ENCODE data around the gene NNAT.

Gene NNAT

DNA sequence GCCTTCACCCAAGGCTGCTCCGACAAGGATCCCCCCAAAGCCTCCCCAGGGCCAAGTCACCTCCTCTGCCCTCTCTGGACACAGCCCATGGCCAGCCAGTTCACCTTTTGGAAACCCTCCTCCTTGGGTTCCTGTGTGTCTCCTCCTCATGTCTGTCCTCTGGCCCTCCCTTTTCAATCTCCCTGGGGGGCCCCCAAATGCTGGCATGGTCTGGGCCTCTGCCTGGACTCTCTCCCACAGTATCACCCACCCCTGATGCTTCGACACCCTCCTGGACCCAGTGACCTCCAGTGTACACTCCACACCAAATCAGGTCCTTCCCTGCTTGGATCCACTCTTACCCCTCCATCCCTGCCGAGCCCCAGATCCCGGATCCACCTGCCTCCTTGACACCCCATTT, 46.7 kb upstream of the NNAT start:
- Histone ChIP-seq H3K27ac (ENCODE audit: low read length) (no peak overlapping the region), H2AFZ (ENCODE audit: low read depth, low read length) (no peak overlapping the region), H3K4me3 (ENCODE audit: low read depth in 1 of 2, low read length in 2 of 2) (no peak overlapping the region)

DNA sequence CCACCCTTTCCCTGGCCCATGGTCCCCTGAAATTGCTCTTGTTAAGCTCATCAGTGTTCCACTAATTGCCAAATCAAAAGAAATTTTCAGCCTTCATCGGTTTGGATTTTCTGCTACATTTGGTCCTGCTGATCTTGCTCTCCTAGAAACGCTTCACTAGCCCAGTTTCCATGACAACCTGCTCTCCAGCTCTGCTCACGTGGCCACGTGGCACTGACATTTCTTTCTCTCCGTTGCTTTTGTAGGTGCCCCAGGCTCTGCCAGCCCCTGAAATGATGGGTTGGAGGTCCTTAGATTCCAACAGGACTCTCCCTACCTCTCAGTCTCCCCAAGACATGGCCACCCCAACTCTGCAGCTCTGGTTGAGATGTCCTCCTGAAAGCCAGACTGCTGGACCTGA, 45.8 kb upstream of the NNAT start:
- Histone ChIP-seq H4K20me1 (ENCODE audit: insufficient read depth, low read length) (no peaks in the 10 kb centered on the region), H3K27ac (ENCODE audit: low read length) (no peak overlapping the region), H3K4me2 (ENCODE audit: insufficient read depth, low read length) (no peak overlapping the region), H3K9ac (ENCODE audit: low read depth, low read length) (no peak overlapping the region), H3K4me1 (ENCODE audit: insufficient read depth, low read length) (no peaks in the 10 kb centered on the region), H3K4me3 (ENCODE audit: low read depth in 1 of 2, low read length in 2 of 2) (no peak overlapping the region), H3K27me3 (ENCODE audit: insufficient read depth, low read length, poor library complexity) (peaks cover 5% of the 10 kb centered on the region), H3K79me2 (ENCODE audit: insufficient read depth, low read length) (no peaks in the 10 kb centered on the region), H2AFZ (ENCODE audit: low read depth, low read length) (no peak overlapping the region), H3K9me3 (ENCODE audit: insufficient read depth, low read length, severe bottlenecking) (no peaks in the 10 kb centered on the region), H3K36me3 (ENCODE audit: insufficient read depth, low read length) (no peaks in the 10 kb centered on the region)
- ATAC-seq (ENCODE audit: insufficient read depth, low read depth), result no peak
- DNase-seq, result no peak
- no peak for TF ChIP-seq EZH2 (IDR thresholded peaks at IDR 0.05; ENCODE audit: borderline replicate concordance, low read depth, low read length, severe bottlenecking)
- TF ChIP-seq, protein P1, sequence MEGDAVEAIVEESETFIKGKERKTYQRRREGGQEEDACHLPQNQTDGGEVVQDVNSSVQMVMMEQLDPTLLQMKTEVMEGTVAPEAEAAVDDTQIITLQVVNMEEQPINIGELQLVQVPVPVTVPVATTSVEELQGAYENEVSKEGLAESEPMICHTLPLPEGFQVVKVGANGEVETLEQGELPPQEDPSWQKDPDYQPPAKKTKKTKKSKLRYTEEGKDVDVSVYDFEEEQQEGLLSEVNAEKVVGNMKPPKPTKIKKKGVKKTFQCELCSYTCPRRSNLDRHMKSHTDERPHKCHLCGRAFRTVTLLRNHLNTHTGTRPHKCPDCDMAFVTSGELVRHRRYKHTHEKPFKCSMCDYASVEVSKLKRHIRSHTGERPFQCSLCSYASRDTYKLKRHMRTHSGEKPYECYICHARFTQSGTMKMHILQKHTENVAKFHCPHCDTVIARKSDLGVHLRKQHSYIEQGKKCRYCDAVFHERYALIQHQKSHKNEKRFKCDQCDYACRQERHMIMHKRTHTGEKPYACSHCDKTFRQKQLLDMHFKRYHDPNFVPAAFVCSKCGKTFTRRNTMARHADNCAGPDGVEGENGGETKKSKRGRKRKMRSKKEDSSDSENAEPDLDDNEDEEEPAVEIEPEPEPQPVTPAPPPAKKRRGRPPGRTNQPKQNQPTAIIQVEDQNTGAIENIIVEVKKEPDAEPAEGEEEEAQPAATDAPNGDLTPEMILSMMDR (IDR thresholded peaks at IDR 0.05; ENCODE audit: borderline replicate concordance, extremely low read depth, low read length, poor library complexity, severe bottlenecking), result no peak

More for the DNA sequence above, 46.7 kb upstream of the NNAT start:
- no peaks in the 10 kb centered on the region for H3K79me2 ChIP-seq (ENCODE audit: insufficient read depth, low read length)
- H3K9ac ChIP-seq (ENCODE audit: low read depth, low read length), result no peak overlapping the region
- no peak for DNase-seq
- TF ChIP-seq EZH2 (IDR thresholded peaks at IDR 0.05; ENCODE audit: borderline replicate concordance, low read depth, low read length, severe bottlenecking), result no peak
- TF ChIP-seq, protein P1 (IDR thresholded peaks at IDR 0.05; ENCODE audit: borderline replicate concordance, extremely low read depth, low read length, poor library complexity, severe bottlenecking), result no peak
- H3K4me1 ChIP-seq (ENCODE audit: insufficient read depth, low read length), result no peaks in the 10 kb centered on the region
- ATAC-seq (ENCODE audit: insufficient read depth, low read depth), result no peak
- peaks cover 5% of the 10 kb centered on the region; the same call in 1 of the 2 replicates for H4K20me1 ChIP-seq (ENCODE audit: insufficient read depth, low read length)
- no peaks in the 10 kb centered on the region for H3K36me3 ChIP-seq (ENCODE audit: insufficient read depth, low read length)
- no peaks in the 10 kb centered on the region for H3K9me3 ChIP-seq (ENCODE audit: insufficient read depth, low read length, severe bottlenecking)
- H3K27me3 ChIP-seq (ENCODE audit: insufficient read depth, low read length, poor library complexity), result peaks cover 5% of the 10 kb centered on the region
- no peak overlapping the region for H3K4me2 ChIP-seq (ENCODE audit: insufficient read depth, low read length)

DNA sequence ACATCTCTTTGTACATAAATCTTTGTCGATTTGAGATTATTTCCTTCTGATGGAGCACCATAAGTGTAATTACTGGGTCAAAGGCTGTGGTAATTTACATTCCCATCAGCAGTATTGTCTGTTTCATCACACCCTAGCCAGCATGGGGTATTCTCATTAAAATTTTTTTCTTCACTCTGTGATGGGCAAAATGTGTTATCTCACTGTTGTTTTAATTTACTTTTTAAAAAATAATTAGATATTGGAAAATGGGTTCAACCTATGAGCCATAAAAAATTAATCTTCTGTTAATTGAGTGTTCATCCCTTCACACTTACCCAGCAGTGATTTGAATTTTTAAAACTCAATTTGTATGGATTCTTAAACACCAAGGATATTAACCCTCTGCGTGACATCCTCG, 44.0 kb upstream of the NNAT start:
- Histone ChIP-seq H3K27ac (ENCODE audit: low read length) (no peak overlapping the region), H3K27me3 (ENCODE audit: insufficient read depth, low read length, poor library complexity) (peaks cover 5% of the 10 kb centered on the region), H3K9ac (ENCODE audit: low read depth, low read length) (no peak overlapping the region), H3K36me3 (ENCODE audit: insufficient read depth, low read length) (no peaks in the 10 kb centered on the region), H3K4me2 (ENCODE audit: insufficient read depth, low read length) (no peak overlapping the region), H3K79me2 (ENCODE audit: insufficient read depth, low read length) (no peaks in the 10 kb centered on the region), H3K4me3 (ENCODE audit: low read depth in 1 of 2, low read length in 2 of 2) (no peak overlapping the region), H3K4me1 (ENCODE audit: insufficient read depth, low read length) (no peaks in the 10 kb centered on the region), H4K20me1 (ENCODE audit: insufficient read depth, low read length) (no peaks in the 10 kb centered on the region), H3K9me3 (ENCODE audit: insufficient read depth, low read length, severe bottlenecking) (no peaks in the 10 kb centered on the region), H2AFZ (ENCODE audit: low read depth, low read length) (no peak overlapping the region)
- no peak for TF ChIP-seq EZH2 (IDR thresholded peaks at IDR 0.05; ENCODE audit: borderline replicate concordance, low read depth, low read length, severe bottlenecking)
- TF ChIP-seq, protein P1 (IDR thresholded peaks at IDR 0.05; ENCODE audit: borderline replicate concordance, extremely low read depth, low read length, poor library complexity, severe bottlenecking), result no peak
- ATAC-seq (ENCODE audit: insufficient read depth, low read depth) (no peak), DNase-seq (no peak)

DNA sequence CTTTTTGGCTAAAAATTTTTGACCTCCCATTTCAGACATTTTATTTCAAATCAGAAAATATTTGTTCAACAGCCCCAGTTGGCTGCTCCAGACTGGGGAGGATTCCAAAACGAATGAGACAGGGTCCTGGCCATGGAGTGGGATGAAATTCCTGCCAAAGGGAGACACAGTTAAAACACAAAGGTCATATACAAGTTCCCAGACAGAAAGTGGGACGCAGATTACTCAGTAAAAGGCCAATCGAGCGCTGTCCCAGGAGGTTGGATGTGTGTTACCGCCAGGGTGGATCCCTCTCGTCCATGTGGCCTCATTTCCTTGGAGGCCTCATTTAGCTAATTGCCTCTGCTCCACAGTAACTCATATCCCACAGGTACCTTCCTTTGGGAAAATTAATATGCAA, 41.8 kb upstream of the NNAT start:
- H3K27ac ChIP-seq (ENCODE audit: low read length), result no peak overlapping the region
- H3K79me2 ChIP-seq (ENCODE audit: insufficient read depth, low read length), result no peaks in the 10 kb centered on the region
- DNase-seq (no peak), ATAC-seq (ENCODE audit: insufficient read depth, low read depth) (no peak)
- H3K36me3 ChIP-seq (ENCODE audit: insufficient read depth, low read length), result no peaks in the 10 kb centered on the region
- TF ChIP-seq EZH2 (IDR thresholded peaks at IDR 0.05; ENCODE audit: borderline replicate concordance, low read depth, low read length, severe bottlenecking), result no peak
- TF ChIP-seq, protein P1 (IDR thresholded peaks at IDR 0.05; ENCODE audit: borderline replicate concordance, extremely low read depth, low read length, poor library complexity, severe bottlenecking), result no peak
- H4K20me1 ChIP-seq (ENCODE audit: insufficient read depth, low read length), result no peaks in the 10 kb centered on the region
- H3K4me1 ChIP-seq (ENCODE audit: insufficient read depth, low read length), result no peaks in the 10 kb centered on the region
- H2AFZ ChIP-seq (ENCODE audit: low read depth, low read length), result no peak overlapping the region
- peaks cover 5% of the 10 kb centered on the region for H3K27me3 ChIP-seq (ENCODE audit: insufficient read depth, low read length, poor library complexity)
- H3K9me3 ChIP-seq (ENCODE audit: insufficient read depth, low read length, severe bottlenecking), result no peaks in the 10 kb centered on the region
- no peak overlapping the region for H3K4me2 ChIP-seq (ENCODE audit: insufficient read depth, low read length)
- no peak overlapping the region for H3K4me3 ChIP-seq (ENCODE audit: low read depth in 1 of 2, low read length in 2 of 2)
- no peak overlapping the region for H3K9ac ChIP-seq (ENCODE audit: low read depth, low read length)
